ENCODE data around the gene PIGS. TPM values are rescaled to one million over a fixed set of nuclear protein-coding genes. Genes with fewer than 3 reads are reported as not detected.

Gene PIGS
- polyA plus RNA-seq, 1 of the 3 experiments (the other 2 are of a cell fraction), result 78.5 TPM

DNA sequence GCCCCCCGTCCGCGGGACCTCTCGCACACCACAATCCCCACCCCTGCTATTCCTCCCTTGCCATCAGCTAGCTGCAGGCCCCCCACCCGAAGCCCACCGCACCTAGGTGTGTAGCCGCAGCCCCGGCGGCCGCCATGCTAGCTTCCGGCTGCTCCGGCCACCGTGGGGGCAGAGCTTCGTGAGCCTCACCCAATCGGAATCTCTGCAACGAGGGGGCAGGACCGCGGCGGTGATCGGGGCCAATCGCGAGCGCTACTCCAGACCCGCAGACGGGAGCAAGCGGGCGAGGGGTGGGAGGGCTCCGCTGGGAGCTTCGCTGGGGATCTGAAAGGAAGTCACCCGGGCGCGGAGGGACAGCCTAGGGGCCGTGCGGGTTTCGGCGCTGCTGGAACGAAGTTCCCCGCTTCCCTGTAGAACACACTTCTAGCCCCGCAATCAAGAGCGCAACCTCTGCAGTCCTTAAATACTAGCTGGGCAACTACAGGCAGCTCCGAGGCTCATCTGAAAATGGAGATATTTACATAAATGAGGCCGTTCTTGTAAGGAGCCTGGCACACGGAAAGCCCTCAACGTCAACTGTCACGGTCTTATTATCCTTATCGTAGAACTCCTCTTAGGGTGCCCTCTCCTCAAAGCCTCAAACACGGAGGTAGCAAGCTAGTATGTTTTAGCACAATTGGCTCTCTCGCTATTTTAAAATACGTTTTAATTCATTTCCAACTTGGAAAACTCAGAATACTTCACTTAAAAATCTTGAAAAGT, at the start of gene PIGS (continued):
- TF ChIP-seq FOXM1 (IDR thresholded peaks at IDR 0.05; ENCODE audit: low read depth) (no peak), GATA2 (CRISPR knock-in tag; IDR thresholded peaks at IDR 0.05) (no peak), TAF1 (IDR thresholded peaks at IDR 0.05; ENCODE audit: borderline replicate concordance, low read depth, low read length) (peak; percentile 74), SIN3A (IDR thresholded peaks at IDR 0.05; ENCODE audit: borderline replicate concordance, low read depth, low read length) (peak; percentile 35; the same call in 1 of the 2 replicates), TEAD4 (IDR thresholded peaks at IDR 0.05; ENCODE audit: borderline replicate concordance, insufficient read depth) (no peak), FOSL2 (IDR thresholded peaks at IDR 0.05; ENCODE audit: borderline replicate concordance, low read depth) (no peak)

DNA sequence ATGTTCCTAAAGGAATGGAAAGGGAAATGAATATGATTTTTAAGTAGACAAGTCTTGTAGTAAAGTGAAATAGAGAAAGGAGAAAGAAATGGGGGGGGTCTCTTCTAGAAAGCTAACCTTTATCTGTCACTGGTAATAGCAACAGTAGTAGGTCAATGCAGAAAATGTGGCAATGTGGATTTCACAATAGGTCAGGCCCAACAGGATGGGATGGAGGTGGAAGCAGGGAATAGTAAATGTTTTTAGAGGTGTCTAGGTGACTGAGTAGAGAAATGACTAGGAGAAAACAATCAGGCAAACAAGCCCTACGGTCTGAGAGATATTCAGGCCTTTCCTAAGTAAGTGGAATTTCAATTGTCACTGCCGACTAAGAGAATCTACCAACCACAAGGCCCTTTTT, 48.7 kb upstream of the PIGS start:
- H3K4me3 ChIP-seq (ENCODE audit: low read depth in 2 of 2, low read length in 1 of 2), result no peak overlapping the region; a peak in 1 of 4 replicates
- CTCF ChIA-PET, result interaction anchor here (7.0 kb wide), 1 partner anchor 8 kb away, joined by 37 read pairs; no protein-coding TSS in a partner anchor
- TF ChIP-seq, protein P1, sequence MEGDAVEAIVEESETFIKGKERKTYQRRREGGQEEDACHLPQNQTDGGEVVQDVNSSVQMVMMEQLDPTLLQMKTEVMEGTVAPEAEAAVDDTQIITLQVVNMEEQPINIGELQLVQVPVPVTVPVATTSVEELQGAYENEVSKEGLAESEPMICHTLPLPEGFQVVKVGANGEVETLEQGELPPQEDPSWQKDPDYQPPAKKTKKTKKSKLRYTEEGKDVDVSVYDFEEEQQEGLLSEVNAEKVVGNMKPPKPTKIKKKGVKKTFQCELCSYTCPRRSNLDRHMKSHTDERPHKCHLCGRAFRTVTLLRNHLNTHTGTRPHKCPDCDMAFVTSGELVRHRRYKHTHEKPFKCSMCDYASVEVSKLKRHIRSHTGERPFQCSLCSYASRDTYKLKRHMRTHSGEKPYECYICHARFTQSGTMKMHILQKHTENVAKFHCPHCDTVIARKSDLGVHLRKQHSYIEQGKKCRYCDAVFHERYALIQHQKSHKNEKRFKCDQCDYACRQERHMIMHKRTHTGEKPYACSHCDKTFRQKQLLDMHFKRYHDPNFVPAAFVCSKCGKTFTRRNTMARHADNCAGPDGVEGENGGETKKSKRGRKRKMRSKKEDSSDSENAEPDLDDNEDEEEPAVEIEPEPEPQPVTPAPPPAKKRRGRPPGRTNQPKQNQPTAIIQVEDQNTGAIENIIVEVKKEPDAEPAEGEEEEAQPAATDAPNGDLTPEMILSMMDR (IDR thresholded peaks at IDR 0.05), result no peak
- TF ChIP-seq GABPA (IDR thresholded peaks at IDR 0.05; ENCODE audit: low read depth) (no peak), CHD2 (IDR thresholded peaks at IDR 0.05; ENCODE audit: low read length, partially characterized antibody) (no peak)
- no peak overlapping the region for H3K4me2 ChIP-seq
- no peak for DNase-seq
- H3K27me3 ChIP-seq (ENCODE audit: insufficient read depth), result no peaks in the 10 kb centered on the region
- no peaks in the 10 kb centered on the region for H4K20me1 ChIP-seq (ENCODE audit: insufficient read depth)
- no peaks in the 10 kb centered on the region for H3K9me3 ChIP-seq
- POLR2A ChIA-PET, result no interaction called here
- no peak overlapping the region for H2AFZ ChIP-seq (ENCODE audit: low read depth)
- no peaks in the 10 kb centered on the region for H3K4me1 ChIP-seq (ENCODE audit: control insufficient read depth in 1 of 2, insufficient read depth in 2 of 2, low read depth in 1 of 2, low read length in 1 of 2)
- no peak overlapping the region for H3K9ac ChIP-seq
- no peaks in the 10 kb centered on the region; the same call in 1 of the 2 replicates for H3K79me2 ChIP-seq (ENCODE audit: insufficient read depth)
- no peak overlapping the region for H3K27ac ChIP-seq (ENCODE audit: low read depth in 2 of 2, low read length in 1 of 2)
- WGBS (ENCODE audit: low lambda C conversion rate), result 66% methylated on average over 2 of the region's 2 CpGs
- H3K36me3 ChIP-seq (replicated peaks in 1 of 2; ENCODE audit: control insufficient read depth in 1 of 2, insufficient read depth in 2 of 2, low read length in 1 of 2), result peaks cover 79 to 88% of the 10 kb centered on the region in 2 experiments
- H3K9me2 ChIP-seq, result no peaks in the 10 kb centered on the region
- no peaks in the 10 kb centered on the region for H3F3A ChIP-seq (replicated peaks; ENCODE audit: insufficient read depth)

DNA sequence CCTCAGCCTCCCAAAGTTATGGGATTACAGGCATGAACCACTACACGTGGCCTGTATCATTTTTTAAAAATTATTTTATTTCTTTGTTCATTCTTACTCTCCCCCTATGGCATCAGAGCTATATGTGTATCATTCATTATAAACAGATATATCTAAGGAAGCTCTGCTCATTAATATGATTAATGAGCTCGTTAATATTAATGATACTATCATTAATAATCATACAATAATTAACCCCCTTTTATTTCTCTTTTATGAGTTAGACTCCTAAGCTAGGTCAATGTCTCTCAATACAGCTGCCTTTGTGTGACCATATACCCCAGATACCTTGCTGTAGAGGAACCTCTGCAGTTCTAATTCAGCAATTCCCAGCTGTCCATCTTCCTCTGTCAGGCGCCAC, 47.1 kb upstream of the PIGS start:
- H3F3A ChIP-seq (replicated peaks; ENCODE audit: insufficient read depth), result no peaks in the 10 kb centered on the region
- no peaks in the 10 kb centered on the region for H3K27me3 ChIP-seq (ENCODE audit: insufficient read depth)
- H3K9me2 ChIP-seq, result no peaks in the 10 kb centered on the region
- WGBS (ENCODE audit: low lambda C conversion rate), result 81% methylated on average over 3 of the region's 3 CpGs
- H3K9me3 ChIP-seq, result no peaks in the 10 kb centered on the region
- no peak overlapping the region for H3K4me2 ChIP-seq
- no peak overlapping the region for H3K27ac ChIP-seq (ENCODE audit: low read depth in 2 of 2, low read length in 1 of 2)
- H3K4me1 ChIP-seq (ENCODE audit: control insufficient read depth in 1 of 2, insufficient read depth in 2 of 2, low read depth in 1 of 2, low read length in 1 of 2), result no peaks in the 10 kb centered on the region
- H4K20me1 ChIP-seq (ENCODE audit: insufficient read depth), result no peaks in the 10 kb centered on the region
- DNase-seq, result no peak
- CTCF ChIA-PET, result interaction anchor here (0.6 to 7.0 kb wide), 6 partner anchors 7 to 71 kb away, joined by 3 to 37 read pairs (median 4); no protein-coding TSS in a partner anchor
- H2AFZ ChIP-seq (ENCODE audit: low read depth), result no peak overlapping the region
- H3K9ac ChIP-seq, result no peak overlapping the region
- POLR2A ChIA-PET, result no interaction called here
- no peaks in the 10 kb centered on the region; the same call in 1 of the 2 replicates for H3K79me2 ChIP-seq (ENCODE audit: insufficient read depth)
- TF ChIP-seq RFX5 (IDR thresholded peaks at IDR 0.05; ENCODE audit: low read length) (no peak), MEF2A (IDR thresholded peaks at IDR 0.05; ENCODE audit: borderline replicate concordance, low read depth) (no peak), YY1 (IDR thresholded peaks at IDR 0.05; ENCODE audit: low read depth) (no peak)
- TF ChIP-seq, protein P2, sequence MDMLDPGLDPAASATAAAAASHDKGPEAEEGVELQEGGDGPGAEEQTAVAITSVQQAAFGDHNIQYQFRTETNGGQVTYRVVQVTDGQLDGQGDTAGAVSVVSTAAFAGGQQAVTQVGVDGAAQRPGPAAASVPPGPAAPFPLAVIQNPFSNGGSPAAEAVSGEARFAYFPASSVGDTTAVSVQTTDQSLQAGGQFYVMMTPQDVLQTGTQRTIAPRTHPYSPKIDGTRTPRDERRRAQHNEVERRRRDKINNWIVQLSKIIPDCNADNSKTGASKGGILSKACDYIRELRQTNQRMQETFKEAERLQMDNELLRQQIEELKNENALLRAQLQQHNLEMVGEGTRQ (IDR thresholded peaks at IDR 0.05; ENCODE audit: borderline replicate concordance, low read depth, low read length), result no peak
- TF ChIP-seq, protein P3, sequence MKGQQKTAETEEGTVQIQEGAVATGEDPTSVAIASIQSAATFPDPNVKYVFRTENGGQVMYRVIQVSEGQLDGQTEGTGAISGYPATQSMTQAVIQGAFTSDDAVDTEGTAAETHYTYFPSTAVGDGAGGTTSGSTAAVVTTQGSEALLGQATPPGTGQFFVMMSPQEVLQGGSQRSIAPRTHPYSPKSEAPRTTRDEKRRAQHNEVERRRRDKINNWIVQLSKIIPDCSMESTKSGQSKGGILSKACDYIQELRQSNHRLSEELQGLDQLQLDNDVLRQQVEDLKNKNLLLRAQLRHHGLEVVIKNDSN (IDR thresholded peaks at IDR 0.05; ENCODE audit: borderline replicate concordance, low read depth), result no peak
- H3K36me3 ChIP-seq (replicated peaks in 1 of 2; ENCODE audit: control insufficient read depth in 1 of 2, insufficient read depth in 2 of 2, low read length in 1 of 2), result peaks cover 71 to 88% of the 10 kb centered on the region in 2 experiments
- H3K4me3 ChIP-seq (ENCODE audit: low read depth in 2 of 2, low read length in 1 of 2), result no peak overlapping the region

Data from SK-N-SH (cell line).